HL-60 (cell line): ENCODE data around the gene RIPOR2.

Experiments
- CTCF ChIP-seq: IDR thresholded peaks from one replicate; pipeline ENCODE4 v1.5.1; 2011; ENCODE audit warnings: low read length, control low read depth, inconsistent platforms; ENCODE audit not compliant: insufficient read depth
- POLR2AphosphoS5 ChIP-seq: IDR thresholded peaks from 2 replicates; pipeline ENCODE4 v1.6.1; 2012; ENCODE audit warnings: low read depth

DNA sequence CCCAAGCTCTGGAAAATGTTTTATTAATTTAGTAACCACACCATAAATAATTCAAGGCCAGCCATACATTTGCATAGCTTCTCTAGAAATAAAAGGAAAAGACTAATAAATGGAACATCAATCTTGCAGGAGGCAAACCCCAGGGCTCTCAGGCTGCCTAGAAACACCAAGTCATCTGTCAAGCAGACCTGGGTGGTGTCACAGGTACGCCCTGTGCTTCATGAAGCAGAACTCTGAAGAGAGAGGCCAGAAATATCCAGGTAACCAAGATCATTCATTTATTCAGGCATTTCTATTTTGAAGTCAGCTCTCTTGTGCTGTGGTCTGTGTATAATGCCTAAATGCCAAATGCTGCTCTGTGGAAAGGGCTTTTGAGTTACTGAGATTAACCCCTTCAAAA is 91.7 kb downstream of the RIPOR2 start:
- no peak for TF ChIP-seq CTCF
- no peak for TF ChIP-seq POLR2AphosphoS5
